SU-DHL-6 (cell line): ENCODE results near the gene HDAC10.

Source experiments
- EZH2phosphoT487 ChIP-seq: fragments of 200-600 bp; sonication (generic), shearing (Covaris generic); conservative IDR thresholded peaks from 2 replicates; pipeline ENCODE4 v1.6.1; 2018; ENCODE audit warnings: mild to moderate bottlenecking, antibody characterized with exemption, low read length, moderate library complexity, mixed read lengths
- TF ChIP-seq, protein P1 (sequence below): fragments of 200-600 bp; sonication (generic); IDR thresholded peaks from one replicate; pipeline ENCODE4 v1.5.1; 2017; ENCODE audit warnings: antibody characterized with exemption, mild to moderate bottlenecking, low read length, moderate library complexity; ENCODE audit not compliant: insufficient read depth, poor library complexity, severe bottlenecking

DNA sequence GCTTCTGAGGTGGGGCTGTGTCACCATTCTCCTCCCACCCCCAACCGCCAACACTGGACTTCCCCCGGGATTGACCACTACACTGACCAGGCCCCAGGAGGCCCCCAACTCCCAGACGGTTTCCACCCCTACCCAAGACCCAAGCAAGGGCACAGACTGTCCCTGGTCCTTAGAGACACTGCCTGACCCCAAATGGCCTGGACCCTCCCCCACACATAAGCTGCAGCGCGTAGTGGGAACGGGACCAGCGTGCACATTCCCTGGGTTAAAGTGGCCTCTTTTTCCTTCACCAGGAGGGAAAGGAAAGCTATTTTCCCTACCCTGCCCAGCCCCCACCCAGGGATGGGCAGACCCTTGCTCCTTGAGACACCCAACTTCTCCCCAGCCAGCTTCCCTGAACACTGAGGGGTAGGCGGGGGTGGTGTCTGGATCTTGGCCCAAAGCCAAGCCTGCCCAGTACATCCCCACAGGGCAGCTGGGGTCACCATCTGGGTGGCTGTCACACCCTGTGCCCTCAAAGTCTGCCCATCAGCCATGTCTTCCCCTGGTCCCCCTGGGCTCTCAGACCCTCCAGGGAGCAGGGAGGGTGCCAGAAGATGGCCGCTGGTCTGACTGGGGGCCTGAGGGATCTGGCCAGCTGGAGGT is 12.0 kb upstream of the HDAC10 start:
- TF ChIP-seq, protein P1, sequence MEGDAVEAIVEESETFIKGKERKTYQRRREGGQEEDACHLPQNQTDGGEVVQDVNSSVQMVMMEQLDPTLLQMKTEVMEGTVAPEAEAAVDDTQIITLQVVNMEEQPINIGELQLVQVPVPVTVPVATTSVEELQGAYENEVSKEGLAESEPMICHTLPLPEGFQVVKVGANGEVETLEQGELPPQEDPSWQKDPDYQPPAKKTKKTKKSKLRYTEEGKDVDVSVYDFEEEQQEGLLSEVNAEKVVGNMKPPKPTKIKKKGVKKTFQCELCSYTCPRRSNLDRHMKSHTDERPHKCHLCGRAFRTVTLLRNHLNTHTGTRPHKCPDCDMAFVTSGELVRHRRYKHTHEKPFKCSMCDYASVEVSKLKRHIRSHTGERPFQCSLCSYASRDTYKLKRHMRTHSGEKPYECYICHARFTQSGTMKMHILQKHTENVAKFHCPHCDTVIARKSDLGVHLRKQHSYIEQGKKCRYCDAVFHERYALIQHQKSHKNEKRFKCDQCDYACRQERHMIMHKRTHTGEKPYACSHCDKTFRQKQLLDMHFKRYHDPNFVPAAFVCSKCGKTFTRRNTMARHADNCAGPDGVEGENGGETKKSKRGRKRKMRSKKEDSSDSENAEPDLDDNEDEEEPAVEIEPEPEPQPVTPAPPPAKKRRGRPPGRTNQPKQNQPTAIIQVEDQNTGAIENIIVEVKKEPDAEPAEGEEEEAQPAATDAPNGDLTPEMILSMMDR = no peak
- no peak for TF ChIP-seq EZH2phosphoT487
